ENCODE data around the gene ANO10. TPM values are rescaled to one million over a fixed set of nuclear protein-coding genes. Genes with fewer than 3 reads are reported as not detected.
"Not testable (repeated sequence)": the region's sequence is repeated elsewhere in the genome, so short reads cannot be mapped to it uniquely, and the experiment has no call there.

ANO10 gene
- total RNA-seq, 1 experiment from 2014 or later: 15.0 TPM

GRCh38 chr3:43468133-43468532 is 153.7 kb downstream of the ANO10 start:
- Mint-ChIP-seq H3K4me3 (ENCODE audit: unreplicated experiment) (no peak overlapping the region), H3K36me3 (ENCODE audit: insufficient read depth, unreplicated experiment) (no peaks in the 10 kb centered on the region), H3K4me1 (ENCODE audit: insufficient read depth, unreplicated experiment) (no peaks in the 10 kb centered on the region), H3K27me3 (ENCODE audit: insufficient read depth, unreplicated experiment) (no peaks in the 10 kb centered on the region), H3K9me3 (ENCODE audit: unreplicated experiment) (no peaks in the 10 kb centered on the region), H3K27ac (ENCODE audit: low read depth, unreplicated experiment) (no peak overlapping the region)
- TF ChIP-seq, protein P1, sequence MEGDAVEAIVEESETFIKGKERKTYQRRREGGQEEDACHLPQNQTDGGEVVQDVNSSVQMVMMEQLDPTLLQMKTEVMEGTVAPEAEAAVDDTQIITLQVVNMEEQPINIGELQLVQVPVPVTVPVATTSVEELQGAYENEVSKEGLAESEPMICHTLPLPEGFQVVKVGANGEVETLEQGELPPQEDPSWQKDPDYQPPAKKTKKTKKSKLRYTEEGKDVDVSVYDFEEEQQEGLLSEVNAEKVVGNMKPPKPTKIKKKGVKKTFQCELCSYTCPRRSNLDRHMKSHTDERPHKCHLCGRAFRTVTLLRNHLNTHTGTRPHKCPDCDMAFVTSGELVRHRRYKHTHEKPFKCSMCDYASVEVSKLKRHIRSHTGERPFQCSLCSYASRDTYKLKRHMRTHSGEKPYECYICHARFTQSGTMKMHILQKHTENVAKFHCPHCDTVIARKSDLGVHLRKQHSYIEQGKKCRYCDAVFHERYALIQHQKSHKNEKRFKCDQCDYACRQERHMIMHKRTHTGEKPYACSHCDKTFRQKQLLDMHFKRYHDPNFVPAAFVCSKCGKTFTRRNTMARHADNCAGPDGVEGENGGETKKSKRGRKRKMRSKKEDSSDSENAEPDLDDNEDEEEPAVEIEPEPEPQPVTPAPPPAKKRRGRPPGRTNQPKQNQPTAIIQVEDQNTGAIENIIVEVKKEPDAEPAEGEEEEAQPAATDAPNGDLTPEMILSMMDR (IDR thresholded peaks at IDR 0.05; ENCODE audit: unreplicated experiment): no peak
- no TSS peak for BruUV-seq (replicated peaks)
- ChIA-PET CTCF (interaction anchor here (0.6 to 2.4 kb wide), 3 partner anchors 35 to 507 kb away, joined by 3 to 7 read pairs (median 4); no protein-coding TSS in a partner anchor), POLR2A (no interaction called here)
- intact Hi-C loops (cut with micrococcal nuclease): no loop called here
- no peak for DNase-seq (ENCODE audit: unreplicated experiment)

DNA sequence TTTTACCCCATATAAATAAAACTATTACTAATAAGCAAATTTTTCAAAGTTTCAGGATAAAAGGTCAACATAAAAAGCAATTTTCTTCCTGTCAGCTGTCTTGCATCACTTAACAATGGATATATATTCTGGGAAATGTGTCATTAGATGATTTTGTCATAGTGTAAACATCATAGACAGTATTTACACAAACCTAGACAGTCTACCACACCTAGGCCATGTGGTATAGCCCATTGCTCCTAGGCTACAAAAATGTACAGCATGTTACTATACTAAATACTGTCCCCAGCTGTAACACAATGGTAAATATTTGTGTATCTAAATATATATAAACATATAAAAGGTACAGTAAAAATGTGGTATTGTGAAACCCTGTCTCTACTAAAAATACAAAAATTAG is 156.7 kb downstream of the ANO10 start:
- Mint-ChIP-seq H3K4me3 (ENCODE audit: unreplicated experiment) (no peak overlapping the region), H3K27ac (ENCODE audit: low read depth, unreplicated experiment) (no peak overlapping the region), H3K4me1 (ENCODE audit: insufficient read depth, unreplicated experiment) (no peaks in the 10 kb centered on the region), H3K27me3 (ENCODE audit: insufficient read depth, unreplicated experiment) (no peaks in the 10 kb centered on the region), H3K9me3 (ENCODE audit: unreplicated experiment) (no peaks in the 10 kb centered on the region), H3K36me3 (ENCODE audit: insufficient read depth, unreplicated experiment) (no peaks in the 10 kb centered on the region)
- DNase-seq (ENCODE audit: unreplicated experiment): no peak
- ChIA-PET POLR2A (no interaction called here), CTCF (no interaction called here)
- TF ChIP-seq, protein P1 (IDR thresholded peaks at IDR 0.05; ENCODE audit: unreplicated experiment): no peak
- BruUV-seq (replicated peaks): no TSS peak
- intact Hi-C loops (cut with micrococcal nuclease): no loop called here

DNA sequence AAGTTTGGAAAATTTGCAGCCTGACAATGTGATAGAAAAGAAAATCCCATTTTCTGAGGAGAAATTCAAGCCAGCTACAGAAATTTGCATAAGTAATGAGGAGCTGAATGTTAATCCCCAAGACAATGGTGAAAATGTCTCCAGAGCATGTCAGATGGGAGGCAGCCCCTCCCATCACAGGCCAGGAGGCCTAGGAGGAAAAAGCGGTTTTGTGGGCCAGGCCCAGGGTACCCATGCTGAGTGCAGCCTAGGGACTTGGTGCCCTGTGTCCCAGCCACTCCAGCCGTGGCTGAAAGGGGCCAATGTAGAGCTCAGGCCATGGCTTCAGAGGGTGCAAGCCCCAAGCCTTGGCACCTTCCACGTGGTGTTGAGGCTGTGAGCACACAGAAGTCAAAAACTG is 159.2 kb downstream of the ANO10 start:
- intact Hi-C loops (cut with micrococcal nuclease); H3K4me3 Mint-ChIP-seq (ENCODE audit: unreplicated experiment); H3K4me1 Mint-ChIP-seq (ENCODE audit: insufficient read depth, unreplicated experiment); BruUV-seq (replicated peaks); H3K27ac Mint-ChIP-seq (ENCODE audit: low read depth, unreplicated experiment); DNase-seq (ENCODE audit: unreplicated experiment); H3K36me3 Mint-ChIP-seq (ENCODE audit: insufficient read depth, unreplicated experiment); H3K27me3 Mint-ChIP-seq (ENCODE audit: insufficient read depth, unreplicated experiment); H3K9me3 Mint-ChIP-seq (ENCODE audit: unreplicated experiment): not testable (repeated sequence)
- POLR2A ChIA-PET: interaction anchor here (0.7 kb wide), 2 partner anchors 153 to 304 kb away, joined by 3 read pairs; no protein-coding TSS in a partner anchor
- CTCF ChIA-PET: interaction anchor here (0.7 kb wide), 1 partner anchor 751 kb away, joined by 4 read pairs; no protein-coding TSS in a partner anchor

DNA sequence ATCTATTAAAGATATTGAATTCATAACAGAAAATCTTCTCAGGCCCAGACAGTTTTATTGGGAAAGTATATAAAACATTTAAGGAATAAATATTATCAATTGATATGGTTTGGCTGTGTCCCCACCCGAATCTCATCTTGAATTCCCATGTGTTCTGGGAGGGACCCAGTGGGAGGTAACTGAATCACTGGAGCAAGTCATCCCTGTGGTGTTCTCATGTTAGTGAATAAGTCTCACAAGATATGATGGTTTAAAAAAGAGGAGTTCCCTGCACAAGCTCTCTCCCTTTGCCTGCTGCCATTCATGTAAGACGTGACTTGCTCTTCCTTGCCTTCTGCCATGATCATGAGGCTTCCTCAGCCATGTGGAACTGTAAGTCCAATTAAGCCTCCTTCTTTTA is 160.5 kb downstream of the ANO10 start:
- no peak overlapping the region for H3K4me3 Mint-ChIP-seq (ENCODE audit: unreplicated experiment)
- no peaks in the 10 kb centered on the region for H3K4me1 Mint-ChIP-seq (ENCODE audit: insufficient read depth, unreplicated experiment)
- no peaks in the 10 kb centered on the region for H3K36me3 Mint-ChIP-seq (ENCODE audit: insufficient read depth, unreplicated experiment)
- TF ChIP-seq, protein P1 (IDR thresholded peaks at IDR 0.05; ENCODE audit: unreplicated experiment): no peak
- intact Hi-C loops (cut with micrococcal nuclease): no loop called here
- H3K27me3 Mint-ChIP-seq (ENCODE audit: insufficient read depth, unreplicated experiment): no peaks in the 10 kb centered on the region
- DNase-seq (ENCODE audit: unreplicated experiment): no peak
- H3K27ac Mint-ChIP-seq (ENCODE audit: low read depth, unreplicated experiment): no peak overlapping the region
- ChIA-PET CTCF (no interaction called here), POLR2A (no interaction called here)
- no TSS peak for BruUV-seq (replicated peaks)
- no peaks in the 10 kb centered on the region for H3K9me3 Mint-ChIP-seq (ENCODE audit: unreplicated experiment)

DNA sequence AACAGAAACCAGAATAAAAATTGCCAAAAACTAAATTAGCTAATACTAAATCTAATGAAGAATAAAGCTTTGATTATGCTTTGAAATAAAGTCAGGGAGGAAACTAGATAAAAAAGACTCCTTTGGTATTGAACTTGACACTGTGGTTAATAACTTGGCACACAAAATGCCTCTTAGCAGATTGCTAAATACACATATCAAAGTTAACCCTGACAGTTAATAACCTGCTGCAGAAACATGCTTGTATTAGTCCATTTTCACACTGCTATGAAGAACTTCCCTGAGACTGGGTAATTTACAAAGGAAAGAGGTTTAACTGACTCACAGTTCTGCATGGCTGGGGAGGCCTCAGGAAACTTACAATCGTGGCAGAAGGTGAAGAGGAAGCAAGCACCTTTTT is 164.8 kb downstream of the ANO10 start:
- BruUV-seq (replicated peaks); CTCF ChIA-PET: not testable (repeated sequence)

More for the DNA sequence above, 164.8 kb downstream of the ANO10 start:
- H3K9me3 Mint-ChIP-seq (ENCODE audit: unreplicated experiment); H3K4me3 Mint-ChIP-seq (ENCODE audit: unreplicated experiment); H3K27me3 Mint-ChIP-seq (ENCODE audit: insufficient read depth, unreplicated experiment); H3K4me1 Mint-ChIP-seq (ENCODE audit: insufficient read depth, unreplicated experiment); intact Hi-C loops (cut with micrococcal nuclease); DNase-seq (ENCODE audit: unreplicated experiment); H3K36me3 Mint-ChIP-seq (ENCODE audit: insufficient read depth, unreplicated experiment); POLR2A ChIA-PET; H3K27ac Mint-ChIP-seq (ENCODE audit: low read depth, unreplicated experiment): not testable (repeated sequence)

All from MCF 10A (cell line).